ENCODE measurements around the gene SEMA5A. TPM values are rescaled to one million over a fixed set of nuclear protein-coding genes. Genes with fewer than 3 reads are reported as not detected.

SEMA5A gene
- total and polyA plus RNA-seq, 2 of the 13 experiments (the other 11 are each of a cell fraction or from before 2014, with no cell fraction given) = 0.01 TPM; not detected in 1

DNA sequence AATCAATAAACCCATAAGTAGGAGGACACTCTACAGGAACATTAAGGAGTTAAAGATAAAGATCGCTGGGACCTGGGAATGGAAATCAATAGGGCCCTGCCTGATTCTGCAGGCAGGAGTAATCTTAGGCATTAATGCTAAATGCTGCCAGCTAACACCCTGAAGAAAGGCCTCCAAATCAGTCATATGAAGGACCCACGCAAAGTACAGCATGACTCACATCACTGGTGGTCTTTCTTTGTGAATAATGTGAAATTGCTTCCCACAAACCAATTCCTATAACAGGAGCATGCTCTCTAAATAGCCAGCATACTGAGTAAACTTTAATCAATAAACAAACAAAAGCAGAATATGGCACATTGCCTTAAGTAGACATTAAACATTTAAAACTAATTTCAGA is 172.3 kb downstream of the SEMA5A start:
- Histone ChIP-seq H3K4me2 (ENCODE audit: low read depth, low read length) (no peak overlapping the region), H3K4me3 (replicated peaks in 1 of 3; ENCODE audit: insufficient read depth in 1 of 3, low read depth in 2 of 3, low read length in 3 of 3) (no peak overlapping the region), H3K4me1 (ENCODE audit: insufficient read depth, low read length) (no peaks in the 10 kb centered on the region), H2AFZ (ENCODE audit: low read length) (no peak overlapping the region), H4K20me1 (ENCODE audit: insufficient read depth, low read length) (no peaks in the 10 kb centered on the region), H3K36me3 (replicated peaks in 1 of 2; ENCODE audit: control insufficient read depth in 1 of 2, insufficient read depth in 2 of 2, low read length in 2 of 2) (no peaks in the 10 kb centered on the region), H3K27ac (ENCODE audit: extremely low read length, insufficient read depth, low read length) (no peak overlapping the region), H3K9me3 (ENCODE audit: low read length) (no peaks in the 10 kb centered on the region), H3K79me2 (ENCODE audit: insufficient read depth, low read length) (no peaks in the 10 kb centered on the region), H3K27me3 (ENCODE audit: control insufficient read depth in 1 of 2, insufficient read depth in 2 of 2, low read length in 2 of 2) (no peaks in the 10 kb centered on the region), H3K9ac (ENCODE audit: insufficient read depth, low read depth, low read length) (no peak overlapping the region)
- no peak for DNase-seq (ENCODE audit: low spot score)
- ATAC-seq = no peak
- FAIRE-seq = no peak
- in situ Hi-C loops (cut with HindIII; ENCODE audit: extremely low pct_ligation_motif_present, low pct_unique_long_range_greater_than_20kb) (no loop called here), intact Hi-C loops (cut with micrococcal nuclease; ENCODE audit: unreplicated experiment) (no loop called here)
- POLR2A ChIA-PET = no interaction called here
- 5% methylated on average over 2 of the region's 2 CpGs for WGBS (ENCODE audit: low lambda C conversion rate)
- BruUV-seq (replicated peaks) = no TSS peak
- no peak for TF ChIP-seq ISX (CRISPR knock-in tag; conservative IDR thresholded peaks at IDR 0.05)
- TF ChIP-seq ZNF335 (CRISPR knock-in tag; IDR thresholded peaks at IDR 0.05) = no peak
- TF ChIP-seq SP5 (CRISPR knock-in tag; IDR thresholded peaks at IDR 0.05; ENCODE audit: borderline replicate concordance, low read depth) = no peak
- TF ChIP-seq ZNF263 (CRISPR knock-in tag; IDR thresholded peaks at IDR 0.05) = no peak
- TF ChIP-seq ZNF550 (CRISPR knock-in tag; IDR thresholded peaks at IDR 0.05; ENCODE audit: borderline replicate concordance) = no peak
- TF ChIP-seq SRSF9 (IDR thresholded peaks at IDR 0.05; ENCODE audit: borderline replicate concordance, insufficient read depth, low read depth, low read length, poor library complexity, severe bottlenecking) = no peak
- TF ChIP-seq TFAP4 (IDR thresholded peaks at IDR 0.05; ENCODE audit: borderline replicate concordance, low read depth) = no peak
- no peak for TF ChIP-seq GATAD2A (CRISPR knock-in tag; IDR thresholded peaks at IDR 0.05)
- TF ChIP-seq ZNF30 (CRISPR knock-in tag; IDR thresholded peaks at IDR 0.05) = no peak
- no peak for TF ChIP-seq TARDBP (CRISPR knock-in tag; IDR thresholded peaks at IDR 0.05)
- TF ChIP-seq ZNF720 (CRISPR knock-in tag; IDR thresholded peaks at IDR 0.05) = no peak
- no peak for TF ChIP-seq KDM5A (IDR thresholded peaks at IDR 0.05; ENCODE audit: borderline replicate concordance, low read length)
- TF ChIP-seq ZBTB38 (CRISPR knock-in tag; IDR thresholded peaks at IDR 0.05) = no peak
- TF ChIP-seq, protein P1, sequence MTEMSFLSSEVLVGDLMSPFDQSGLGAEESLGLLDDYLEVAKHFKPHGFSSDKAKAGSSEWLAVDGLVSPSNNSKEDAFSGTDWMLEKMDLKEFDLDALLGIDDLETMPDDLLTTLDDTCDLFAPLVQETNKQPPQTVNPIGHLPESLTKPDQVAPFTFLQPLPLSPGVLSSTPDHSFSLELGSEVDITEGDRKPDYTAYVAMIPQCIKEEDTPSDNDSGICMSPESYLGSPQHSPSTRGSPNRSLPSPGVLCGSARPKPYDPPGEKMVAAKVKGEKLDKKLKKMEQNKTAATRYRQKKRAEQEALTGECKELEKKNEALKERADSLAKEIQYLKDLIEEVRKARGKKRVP (CRISPR knock-in tag; IDR thresholded peaks at IDR 0.05) = no peak
- no peak for TF ChIP-seq ZNF841 (CRISPR knock-in tag; IDR thresholded peaks at IDR 0.05; ENCODE audit: borderline replicate concordance)
- TF ChIP-seq HMGA1 (CRISPR knock-in tag; conservative IDR thresholded peaks at IDR 0.05) = no peak
- TF ChIP-seq HOMEZ (CRISPR knock-in tag; IDR thresholded peaks at IDR 0.05; ENCODE audit: low read depth) = no peak
- CTCF ChIA-PET (ENCODE audit: low intra/inter-chr PET ratio, low total read pairs) = no interaction called here
